GM12878 (cell line): Measurements from ENCODE around the gene DISC1. TPM values are rescaled to one million over a fixed set of nuclear protein-coding genes. Genes with fewer than 3 reads are reported as not detected.

ENCODE experiments used
- ATAC-seq: fragments of 200-7000 bp; cut with Tn5 transposase; 3 replicates; pipeline ENCODE4 v1.9.1; 2020; ENCODE audit warnings: mild to moderate bottlenecking, moderate library complexity
- BruUV-seq: library from RNA; stranded (reverse); fragments of 400-500 nt; replicated peaks from 2 replicates; lab custom pipeline; 2021; lab: Mats Ljungman, UMichigan
- CTCF ChIA-PET: fragments of 300-600 bp; sonication (Branson Sonifier 250); formaldehyde crosslinking; extraction: SDS; loops from one replicate; lab custom pipeline; 2021; ENCODE audit warnings: inconsistent platforms; lab: Yijun Ruan, JAX
- POLR2A ChIA-PET: fragments of 350-600 bp; formaldehyde crosslinking; extraction: SDS; loops from one replicate; lab custom pipeline; 2021; ENCODE audit warnings: inconsistent platforms; lab: Charles Lee
- RAD21 ChIA-PET: fragments of 300-600 bp; sonication (Branson Sonifier 250); formaldehyde crosslinking; loops from one replicate; lab custom pipeline; 2023; ENCODE audit warnings: antibody characterized with exemption; ENCODE audit not compliant: unreplicated experiment; lab: Charles Lee
- SMC1A ChIA-PET: fragments of 300-600 bp; sonication (Branson Sonifier 250); formaldehyde crosslinking; loops from one replicate; lab custom pipeline; 2023; ENCODE audit not compliant: unreplicated experiment, uncharacterized antibody; lab: Charles Lee
- DNase-seq: peaks from one replicate; pipeline ENCODE4 v3.0.0-alpha.2; 2011; ENCODE audit warnings: low read depth, low spot score
- FAIRE-seq: peaks from 3 replicates; lab custom pipeline; 2011; peaks lifted over from hg19 to GRCh38; lab: Jason Lieb, UNC
- H2AFZ ChIP-seq: 2 replicates; pipeline ENCODE4 v1.6.0; 2011; ENCODE audit warnings: low read depth, low read length, control low read depth; ENCODE audit not compliant: control insufficient read depth
- H3K27ac ChIP-seq: 2 replicates; pipeline ENCODE4 v1.5.1; 2011; ENCODE audit warnings: control low read depth; ENCODE audit not compliant: control insufficient read depth, insufficient read depth
- H3K27me3 ChIP-seq, 2 experiments: replicated peaks in 1 of 2; 2 replicates each; pipeline versions ENCODE4 v1.6.0 to v1.6.1; 2011; ENCODE audit warnings: low read length in 1 of 2; ENCODE audit not compliant: control insufficient read depth in 2 of 2, insufficient read depth in 2 of 2
- H3K36me3 ChIP-seq, 2 experiments: 2 replicates each; pipeline ENCODE4 v1.5.1; 2011; ENCODE audit warnings: low read length in 1 of 2; ENCODE audit not compliant: control insufficient read depth in 2 of 2, insufficient read depth in 2 of 2
- H3K4me1 ChIP-seq: 2 replicates; pipeline ENCODE4 v1.6.1; 2011; ENCODE audit warnings: mild to moderate bottlenecking, low read length, moderate library complexity, mixed read lengths; ENCODE audit not compliant: control insufficient read depth, insufficient read depth
- H3K4me2 ChIP-seq: 2 replicates; pipeline ENCODE4 v1.6.0; 2011; ENCODE audit warnings: control low read depth; ENCODE audit not compliant: control insufficient read depth, insufficient read depth
- H3K4me3 ChIP-seq: fragments of 200-600 bp; sonication (generic); 2 replicates; pipeline ENCODE4 v1.5.1; 2016
- H3K79me2 ChIP-seq: 2 replicates; pipeline ENCODE4 v1.6.0; 2011; ENCODE audit warnings: low read length; ENCODE audit not compliant: control insufficient read depth, insufficient read depth
- H3K9ac ChIP-seq: 2 replicates; pipeline ENCODE4 v1.8.0; 2011; ENCODE audit warnings: low read length, control low read depth, mixed read lengths; ENCODE audit not compliant: control insufficient read depth, insufficient read depth
- H3K9me3 ChIP-seq: replicated peaks from 3 replicates; pipeline ENCODE4 v1.5.1; 2011; ENCODE audit warnings: mild to moderate bottlenecking, low read length; ENCODE audit not compliant: control insufficient read depth, insufficient read depth
- H4K20me1 ChIP-seq: 2 replicates; pipeline ENCODE4 v1.6.0; 2011; ENCODE audit not compliant: control insufficient read depth, insufficient read depth
- RB1 ChIP-seq: fragments of 450-650 bp; formaldehyde crosslinking; IDR thresholded peaks from 2 replicates; pipeline ENCODE4 v1.6.1; 2017; ENCODE audit warnings: mild to moderate bottlenecking, borderline replicate concordance
- SIN3A ChIP-seq: IDR thresholded peaks from 2 replicates; pipeline ENCODE4 v1.6.1; 2012; ENCODE audit warnings: low read depth, low read length, improper control_type of control experiment
- WGBS: methylation state at CpG from one replicate; pipeline ENCODE4 v1.1.6; 2016; ENCODE audit warnings: low lambda C conversion rate; ENCODE audit not compliant: insufficient replicate concordance, insufficient coverage; ENCODE audit errors: missing lambda C conversion rate; 5-methylcytosine and 5-hydroxymethylcytosine counted together
- in situ Hi-C: fragments of 300-500 bp; cut with MboI; formaldehyde crosslinking; loops from 9 replicates; pipeline ENCODE4 v1.14.3; 2018; ENCODE audit warnings: mixed read lengths
- intact Hi-C: fragments of 100-400 bp; cut with micrococcal nuclease; formaldehyde crosslinking; loops from one replicate; pipeline ENCODE4 v1.14.2; 2022; ENCODE audit not compliant: unreplicated experiment
- polyA plus RNA-seq, 11 experiments: library from polyadenylated mRNA; depleted of rRNA in 4 of 11; unstranded in 6 of 11; stranded (reverse) in 5 of 11; fragments of >200 nt; fragmentation: Nextera tagmentation in 4 of 11; fragmentation: Illumina TruSeq in 1 of 11; extraction: Ambion mirVana in 4 of 11; extraction: Trizol in 1 of 11; gene quantifications; 1 replicate in 1 of 11; 2 replicates in 10 of 11; pipeline versions ENCODE4 v1.2.1 to v1.2.3, GENCODE V29; 2011 to 2016; ENCODE audit warnings: inconsistent platforms in 2 of 11, missing spikeins in 2 of 11, low read depth in 1 of 11
- total RNA-seq, 4 experiments: library from RNA; depleted of rRNA in 3 of 4; stranded (reverse); fragments of >200 nt in 3 of 4; fragmentation: Illumina TruSeq in 1 of 4; extraction: Trizol in 1 of 4; gene quantifications; 2 replicates each; pipeline versions ENCODE4 v1.2.1 to v1.2.3, GENCODE V29; 2013 to 2021
- TF ChIP-seq, protein P1 (sequence below): IDR thresholded peaks from 2 replicates; pipeline ENCODE4 v1.6.1; 2011; ENCODE audit warnings: low read depth, mild to moderate bottlenecking, low read length, moderate library complexity, borderline replicate concordance; ENCODE audit errors: extremely low read depth
- TF ChIP-seq, protein P2 (sequence below): fragments of 450-650 bp; IDR thresholded peaks from 2 replicates; pipeline ENCODE4 v1.6.1; 2017; ENCODE audit warnings: mild to moderate bottlenecking, low read depth, inconsistent platforms; ENCODE audit not compliant: poor library complexity, severe bottlenecking
- TF ChIP-seq, protein P3 (sequence below): IDR thresholded peaks from 2 replicates; pipeline ENCODE4 v1.6.1; 2012; ENCODE audit warnings: low read depth, low read length, improper control_type of control experiment
- TF ChIP-seq, protein P4 (sequence below): fragments of 450-650 bp; IDR thresholded peaks from 2 replicates; pipeline ENCODE4 v1.6.1; 2017; ENCODE audit warnings: mild to moderate bottlenecking, moderate library complexity
- TF ChIP-seq, protein P5 (sequence below): fragments of 450-650 bp; conservative IDR thresholded peaks from 2 replicates; pipeline ENCODE4 v1.6.1; 2017; ENCODE audit warnings: mild to moderate bottlenecking, moderate library complexity
- TF ChIP-seq, protein P6 (sequence below): IDR thresholded peaks from 2 replicates; pipeline ENCODE4 v1.6.1; 2012; ENCODE audit warnings: low read length, inconsistent platforms

DISC1 gene
- total and polyA plus RNA-seq, 10 of the 15 experiments (the other 5 are each of a cell fraction or from before 2014, with no cell fraction given): 0.05 to 0.72 (median 0.19) TPM; not detected in 1

DNA sequence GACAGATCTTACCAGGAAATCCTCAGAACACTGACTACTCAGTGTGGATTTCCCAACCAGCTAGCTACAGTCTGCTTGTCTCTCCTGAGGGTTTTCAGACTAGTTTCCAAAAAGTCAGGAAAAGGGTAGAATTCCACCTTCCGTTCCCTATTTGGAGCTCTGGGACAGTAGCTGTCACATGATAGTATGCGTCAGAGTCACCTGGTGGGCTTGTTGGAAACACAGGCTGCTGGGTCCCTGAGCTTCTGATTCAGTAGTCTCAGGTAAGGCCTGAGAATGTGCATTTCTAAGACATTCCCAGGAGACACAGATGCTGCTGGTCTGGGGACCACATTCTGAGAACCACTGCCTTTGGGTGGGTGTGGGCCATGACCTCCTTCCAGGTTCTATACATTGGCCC is 272.5 kb downstream of the DISC1 start (continued):
- TF ChIP-seq, protein P1, sequence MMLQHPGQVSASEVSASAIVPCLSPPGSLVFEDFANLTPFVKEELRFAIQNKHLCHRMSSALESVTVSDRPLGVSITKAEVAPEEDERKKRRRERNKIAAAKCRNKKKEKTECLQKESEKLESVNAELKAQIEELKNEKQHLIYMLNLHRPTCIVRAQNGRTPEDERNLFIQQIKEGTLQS: no peak
- no peak for TF ChIP-seq RB1

DNA sequence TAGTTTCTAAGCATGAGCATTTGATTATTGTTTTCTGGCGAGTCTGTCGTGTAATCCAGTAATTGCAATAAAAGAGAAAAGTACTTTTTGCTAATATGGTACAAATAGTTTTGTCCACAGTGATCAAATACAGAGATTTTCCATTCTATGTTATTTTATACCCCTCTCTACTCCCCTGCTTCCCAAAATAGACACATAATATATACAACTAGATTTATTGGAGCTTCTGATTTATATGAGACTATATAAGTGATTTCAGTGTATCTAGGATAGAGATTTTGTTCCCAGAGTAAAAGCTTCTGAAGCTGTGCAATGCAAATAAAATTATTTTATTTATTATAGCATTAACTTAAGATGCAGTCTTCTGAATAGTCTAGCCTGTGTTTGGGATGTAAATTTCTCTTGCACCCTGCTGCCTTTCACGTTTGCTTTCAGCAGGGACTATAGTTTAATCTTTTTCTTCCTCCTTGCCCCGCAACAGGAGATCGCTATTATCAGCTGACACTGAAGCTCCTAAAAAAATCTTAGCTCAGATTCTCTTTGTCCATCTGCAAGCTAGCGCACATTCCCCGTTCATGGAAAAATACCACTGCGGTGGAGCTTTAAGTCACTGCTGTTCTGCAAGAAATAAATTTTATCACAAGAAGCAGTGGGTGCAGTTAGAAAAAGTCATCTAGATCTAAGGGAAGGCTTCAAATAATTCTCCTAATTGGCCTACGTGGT is 273.3 kb downstream of the DISC1 start:
- SMC1A ChIA-PET: no interaction called here
- no peaks in the 10 kb centered on the region for H3K79me2 ChIP-seq
- WGBS: 43% methylated on average over 9 of the region's 9 CpGs
- TF ChIP-seq, protein P2, sequence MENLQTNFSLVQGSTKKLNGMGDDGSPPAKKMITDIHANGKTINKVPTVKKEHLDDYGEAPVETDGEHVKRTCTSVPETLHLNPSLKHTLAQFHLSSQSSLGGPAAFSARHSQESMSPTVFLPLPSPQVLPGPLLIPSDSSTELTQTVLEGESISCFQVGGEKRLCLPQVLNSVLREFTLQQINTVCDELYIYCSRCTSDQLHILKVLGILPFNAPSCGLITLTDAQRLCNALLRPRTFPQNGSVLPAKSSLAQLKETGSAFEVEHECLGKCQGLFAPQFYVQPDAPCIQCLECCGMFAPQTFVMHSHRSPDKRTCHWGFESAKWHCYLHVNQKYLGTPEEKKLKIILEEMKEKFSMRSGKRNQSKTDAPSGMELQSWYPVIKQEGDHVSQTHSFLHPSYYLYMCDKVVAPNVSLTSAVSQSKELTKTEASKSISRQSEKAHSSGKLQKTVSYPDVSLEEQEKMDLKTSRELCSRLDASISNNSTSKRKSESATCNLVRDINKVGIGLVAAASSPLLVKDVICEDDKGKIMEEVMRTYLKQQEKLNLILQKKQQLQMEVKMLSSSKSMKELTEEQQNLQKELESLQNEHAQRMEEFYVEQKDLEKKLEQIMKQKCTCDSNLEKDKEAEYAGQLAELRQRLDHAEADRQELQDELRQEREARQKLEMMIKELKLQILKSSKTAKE: no peak
- TF ChIP-seq, protein P3, sequence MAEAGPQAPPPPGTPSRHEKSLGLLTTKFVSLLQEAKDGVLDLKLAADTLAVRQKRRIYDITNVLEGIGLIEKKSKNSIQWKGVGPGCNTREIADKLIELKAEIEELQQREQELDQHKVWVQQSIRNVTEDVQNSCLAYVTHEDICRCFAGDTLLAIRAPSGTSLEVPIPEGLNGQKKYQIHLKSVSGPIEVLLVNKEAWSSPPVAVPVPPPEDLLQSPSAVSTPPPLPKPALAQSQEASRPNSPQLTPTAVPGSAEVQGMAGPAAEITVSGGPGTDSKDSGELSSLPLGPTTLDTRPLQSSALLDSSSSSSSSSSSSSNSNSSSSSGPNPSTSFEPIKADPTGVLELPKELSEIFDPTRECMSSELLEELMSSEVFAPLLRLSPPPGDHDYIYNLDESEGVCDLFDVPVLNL: no peak
- TF ChIP-seq SIN3A: no peak
- TF ChIP-seq, protein P4, sequence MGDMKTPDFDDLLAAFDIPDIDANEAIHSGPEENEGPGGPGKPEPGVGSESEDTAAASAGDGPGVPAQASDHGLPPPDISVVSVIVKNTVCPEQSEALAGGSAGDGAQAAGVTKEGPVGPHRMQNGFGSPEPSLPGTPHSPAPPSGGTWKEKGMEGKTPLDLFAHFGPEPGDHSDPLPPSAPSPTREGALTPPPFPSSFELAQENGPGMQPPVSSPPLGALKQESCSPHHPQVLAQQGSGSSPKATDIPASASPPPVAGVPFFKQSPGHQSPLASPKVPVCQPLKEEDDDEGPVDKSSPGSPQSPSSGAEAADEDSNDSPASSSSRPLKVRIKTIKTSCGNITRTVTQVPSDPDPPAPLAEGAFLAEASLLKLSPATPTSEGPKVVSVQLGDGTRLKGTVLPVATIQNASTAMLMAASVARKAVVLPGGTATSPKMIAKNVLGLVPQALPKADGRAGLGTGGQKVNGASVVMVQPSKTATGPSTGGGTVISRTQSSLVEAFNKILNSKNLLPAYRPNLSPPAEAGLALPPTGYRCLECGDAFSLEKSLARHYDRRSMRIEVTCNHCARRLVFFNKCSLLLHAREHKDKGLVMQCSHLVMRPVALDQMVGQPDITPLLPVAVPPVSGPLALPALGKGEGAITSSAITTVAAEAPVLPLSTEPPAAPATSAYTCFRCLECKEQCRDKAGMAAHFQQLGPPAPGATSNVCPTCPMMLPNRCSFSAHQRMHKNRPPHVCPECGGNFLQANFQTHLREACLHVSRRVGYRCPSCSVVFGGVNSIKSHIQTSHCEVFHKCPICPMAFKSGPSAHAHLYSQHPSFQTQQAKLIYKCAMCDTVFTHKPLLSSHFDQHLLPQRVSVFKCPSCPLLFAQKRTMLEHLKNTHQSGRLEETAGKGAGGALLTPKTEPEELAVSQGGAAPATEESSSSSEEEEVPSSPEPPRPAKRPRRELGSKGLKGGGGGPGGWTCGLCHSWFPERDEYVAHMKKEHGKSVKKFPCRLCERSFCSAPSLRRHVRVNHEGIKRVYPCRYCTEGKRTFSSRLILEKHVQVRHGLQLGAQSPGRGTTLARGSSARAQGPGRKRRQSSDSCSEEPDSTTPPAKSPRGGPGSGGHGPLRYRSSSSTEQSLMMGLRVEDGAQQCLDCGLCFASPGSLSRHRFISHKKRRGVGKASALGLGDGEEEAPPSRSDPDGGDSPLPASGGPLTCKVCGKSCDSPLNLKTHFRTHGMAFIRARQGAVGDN: no peak
- TF ChIP-seq, protein P5, sequence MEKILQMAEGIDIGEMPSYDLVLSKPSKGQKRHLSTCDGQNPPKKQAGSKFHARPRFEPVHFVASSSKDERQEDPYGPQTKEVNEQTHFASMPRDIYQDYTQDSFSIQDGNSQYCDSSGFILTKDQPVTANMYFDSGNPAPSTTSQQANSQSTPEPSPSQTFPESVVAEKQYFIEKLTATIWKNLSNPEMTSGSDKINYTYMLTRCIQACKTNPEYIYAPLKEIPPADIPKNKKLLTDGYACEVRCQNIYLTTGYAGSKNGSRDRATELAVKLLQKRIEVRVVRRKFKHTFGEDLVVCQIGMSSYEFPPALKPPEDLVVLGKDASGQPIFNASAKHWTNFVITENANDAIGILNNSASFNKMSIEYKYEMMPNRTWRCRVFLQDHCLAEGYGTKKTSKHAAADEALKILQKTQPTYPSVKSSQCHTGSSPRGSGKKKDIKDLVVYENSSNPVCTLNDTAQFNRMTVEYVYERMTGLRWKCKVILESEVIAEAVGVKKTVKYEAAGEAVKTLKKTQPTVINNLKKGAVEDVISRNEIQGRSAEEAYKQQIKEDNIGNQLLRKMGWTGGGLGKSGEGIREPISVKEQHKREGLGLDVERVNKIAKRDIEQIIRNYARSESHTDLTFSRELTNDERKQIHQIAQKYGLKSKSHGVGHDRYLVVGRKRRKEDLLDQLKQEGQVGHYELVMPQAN: no peak
- TF ChIP-seq, protein P6, sequence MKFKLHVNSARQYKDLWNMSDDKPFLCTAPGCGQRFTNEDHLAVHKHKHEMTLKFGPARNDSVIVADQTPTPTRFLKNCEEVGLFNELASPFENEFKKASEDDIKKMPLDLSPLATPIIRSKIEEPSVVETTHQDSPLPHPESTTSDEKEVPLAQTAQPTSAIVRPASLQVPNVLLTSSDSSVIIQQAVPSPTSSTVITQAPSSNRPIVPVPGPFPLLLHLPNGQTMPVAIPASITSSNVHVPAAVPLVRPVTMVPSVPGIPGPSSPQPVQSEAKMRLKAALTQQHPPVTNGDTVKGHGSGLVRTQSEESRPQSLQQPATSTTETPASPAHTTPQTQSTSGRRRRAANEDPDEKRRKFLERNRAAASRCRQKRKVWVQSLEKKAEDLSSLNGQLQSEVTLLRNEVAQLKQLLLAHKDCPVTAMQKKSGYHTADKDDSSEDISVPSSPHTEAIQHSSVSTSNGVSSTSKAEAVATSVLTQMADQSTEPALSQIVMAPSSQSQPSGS: no peak

More for the DNA sequence above, 273.3 kb downstream of the DISC1 start:
- H3K4me2 ChIP-seq: no peak overlapping the region
- ATAC-seq (no peak), DNase-seq (no peak), FAIRE-seq (no peak)
- ChIA-PET POLR2A (no interaction called here), CTCF (interaction anchor here (0.6 to 1.2 kb wide), 2 partner anchors 14 to 1523 kb away, joined by 3 read pairs; no protein-coding TSS in a partner anchor), RAD21 (no interaction called here)
- H3K27ac ChIP-seq: no peak overlapping the region
- intact Hi-C loops (no loop called here), in situ Hi-C loops (no loop called here)
- BruUV-seq: no TSS peak
- H2AFZ ChIP-seq: no peak overlapping the region
- H3K9ac ChIP-seq: no peak overlapping the region
- no peaks in the 10 kb centered on the region for H3K36me3 ChIP-seq
- peaks cover 0 to 4% of the 10 kb centered on the region in 2 experiments; a peak in 1 of 4 replicates for H3K27me3 ChIP-seq
- H3K4me1 ChIP-seq: no peaks in the 10 kb centered on the region
- H3K4me3 ChIP-seq: no peak overlapping the region
- H4K20me1 ChIP-seq: no peaks in the 10 kb centered on the region
- no peaks in the 10 kb centered on the region for H3K9me3 ChIP-seq
